Activated CD4-positive, alpha-beta memory T cell treated with anti-CD3 and anti-CD28 coated beads, Interleukin-2, amount 10 ng/mL, durations not matched to agents 7 days and 5 days (primary cell): ENCODE measurements around the gene SERPINB6. TPM values are rescaled to one million over a fixed set of nuclear protein-coding genes. Genes with fewer than 3 reads are reported as not detected.
"Not testable (repeated sequence)": the region's sequence is repeated elsewhere in the genome, so short reads cannot be mapped to it uniquely, and the experiment has no call there.

Experiments
- CTCF ChIA-PET: fragments of 350-600 bp; sonication (Branson Sonifier 250); formaldehyde crosslinking; loops from one replicate; lab custom pipeline; 2021; ENCODE audit warnings: antibody characterized with exemption, inconsistent platforms; lab: Charles Lee
- POLR2A ChIA-PET: fragments of 350-600 bp; sonication (Branson Sonifier 250); formaldehyde crosslinking; loops from one replicate; lab custom pipeline; 2021; ENCODE audit warnings: antibody characterized with exemption; lab: Charles Lee
- DNase-seq: peaks from one replicate; pipeline ENCODE4 v3.0.0-alpha.2; 2020
- H3K27ac Mint-ChIP-seq: one replicate; pipeline ENCODE4 v1.8.0; 2021; ENCODE audit warnings: mild to moderate bottlenecking, mixed read lengths
- H3K27me3 Mint-ChIP-seq: one replicate; pipeline ENCODE4 v1.8.0; 2021; ENCODE audit warnings: mixed read lengths
- H3K36me3 Mint-ChIP-seq: one replicate; pipeline ENCODE4 v1.8.0; 2021; ENCODE audit warnings: low read depth, mixed read lengths
- H3K4me1 Mint-ChIP-seq: one replicate; pipeline ENCODE4 v1.8.0; 2021; ENCODE audit warnings: mixed read lengths
- H3K4me3 Mint-ChIP-seq: one replicate; pipeline ENCODE4 v1.8.0; 2021; ENCODE audit warnings: mild to moderate bottlenecking, mixed read lengths
- H3K9me3 Mint-ChIP-seq: one replicate; pipeline ENCODE4 v1.8.0; 2021; ENCODE audit warnings: mixed read lengths
- total RNA-seq, 2 experiments: library from RNA; stranded (reverse); gene quantifications; one replicate each; pipeline ENCODE4 v1.2.3, GENCODE V29; 2021

SERPINB6 gene
- total RNA-seq, 2 experiments from 2014 or later, result 19.8 to 20.1 TPM

GRCh38 chr6:2911171-2911570 is 60.2 kb downstream of the SERPINB6 start:
- POLR2A ChIA-PET, result interaction anchor here (0.7 to 1.4 kb wide), 9 partner anchors 8 to 78 kb away, joined by 3 to 6 read pairs (median 5); partner anchors contain the start of genes SERPINB1 and SERPINB9
- Mint-ChIP-seq H3K4me1 (peaks cover 22% of the 10 kb centered on the region), H3K36me3 (no peaks in the 10 kb centered on the region), H3K9me3 (no peaks in the 10 kb centered on the region), H3K27ac (no peak overlapping the region), H3K4me3 (no peak overlapping the region), H3K27me3 (no peaks in the 10 kb centered on the region)
- CTCF ChIA-PET, result interaction anchor here (0.7 to 2.0 kb wide), 16 partner anchors 10 to 120 kb away, joined by 3 to 62 read pairs (median 4); partner anchors contain the start of gene SERPINB1
- no peak for DNase-seq

DNA sequence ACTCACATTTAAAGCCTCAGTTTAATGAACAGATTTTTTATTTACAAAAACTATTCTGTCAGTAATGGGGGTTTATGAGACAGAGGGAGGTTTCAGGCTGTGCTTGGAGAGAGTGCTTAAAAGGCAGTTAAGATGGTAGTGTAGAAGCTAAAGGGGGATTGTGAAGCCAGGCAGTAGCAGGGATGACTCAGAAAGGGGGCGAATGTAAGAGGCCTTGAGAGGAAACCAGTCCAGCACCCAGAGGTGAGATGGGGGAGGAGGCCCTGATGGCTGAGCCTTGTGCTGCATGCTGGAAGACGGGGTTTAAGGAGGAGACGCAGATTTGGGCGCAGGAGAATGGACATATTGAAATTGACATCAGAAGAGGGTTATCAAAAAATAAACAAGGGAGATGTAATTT is 61.6 kb downstream of the SERPINB6 start:
- ChIA-PET POLR2A (no interaction called here), CTCF (interaction anchor here (1.2 kb wide), 1 partner anchor 64 kb away, joined by 6 read pairs; no protein-coding TSS in a partner anchor)
- Mint-ChIP-seq H3K4me1 (peaks cover 22% of the 10 kb centered on the region), H3K9me3 (no peaks in the 10 kb centered on the region), H3K36me3 (no peaks in the 10 kb centered on the region), H3K4me3 (no peak overlapping the region), H3K27ac (no peak overlapping the region), H3K27me3 (no peaks in the 10 kb centered on the region)
- DNase-seq, result no peak

DNA sequence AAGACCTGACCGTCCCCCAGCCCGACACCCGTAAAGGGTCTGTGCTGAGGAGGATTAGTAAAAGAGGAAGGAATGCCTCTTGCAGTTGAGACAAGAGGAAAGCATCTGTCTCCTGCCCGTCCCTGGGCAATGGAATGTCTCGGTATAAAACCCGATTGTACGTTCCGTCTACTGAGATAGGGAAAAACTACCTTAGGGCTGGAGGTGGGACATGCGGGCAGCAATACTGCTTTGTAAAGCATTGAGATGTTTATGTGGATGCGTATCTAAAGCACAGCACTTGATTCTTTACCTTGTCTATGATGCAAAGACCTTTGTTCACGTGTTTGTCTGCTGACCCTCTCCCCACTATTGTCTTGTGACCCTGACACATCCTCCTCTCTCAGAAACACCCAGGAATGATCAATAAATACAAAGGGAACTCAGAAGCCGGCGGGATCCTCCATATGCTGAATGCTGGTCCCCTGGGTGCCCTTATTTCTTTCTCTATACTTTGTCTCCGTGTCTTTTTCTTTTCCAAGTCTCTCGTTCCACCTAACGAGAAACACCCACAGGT is 62.2 kb downstream of the SERPINB6 start:
- H3K4me3 Mint-ChIP-seq, result not testable (repeated sequence)

GRCh38 chr6:2908516-2908915 is 62.9 kb downstream of the SERPINB6 start:
- H3K27me3 Mint-ChIP-seq, H3K9me3 Mint-ChIP-seq, DNase-seq, H3K36me3 Mint-ChIP-seq, H3K27ac Mint-ChIP-seq, CTCF ChIA-PET, H3K4me3 Mint-ChIP-seq, POLR2A ChIA-PET: not testable (repeated sequence)
- peaks cover 22% of the 10 kb centered on the region for H3K4me1 Mint-ChIP-seq

More for the DNA sequence above, 62.2 kb downstream of the SERPINB6 start:
- DNase-seq, H3K27ac Mint-ChIP-seq, H3K27me3 Mint-ChIP-seq, H3K9me3 Mint-ChIP-seq, POLR2A ChIA-PET, H3K36me3 Mint-ChIP-seq: not testable (repeated sequence)
- CTCF ChIA-PET, result interaction anchor here (1.2 kb wide), 1 partner anchor 63 kb away, joined by 6 read pairs; no protein-coding TSS in a partner anchor
- H3K4me1 Mint-ChIP-seq, result peaks cover 22% of the 10 kb centered on the region

DNA sequence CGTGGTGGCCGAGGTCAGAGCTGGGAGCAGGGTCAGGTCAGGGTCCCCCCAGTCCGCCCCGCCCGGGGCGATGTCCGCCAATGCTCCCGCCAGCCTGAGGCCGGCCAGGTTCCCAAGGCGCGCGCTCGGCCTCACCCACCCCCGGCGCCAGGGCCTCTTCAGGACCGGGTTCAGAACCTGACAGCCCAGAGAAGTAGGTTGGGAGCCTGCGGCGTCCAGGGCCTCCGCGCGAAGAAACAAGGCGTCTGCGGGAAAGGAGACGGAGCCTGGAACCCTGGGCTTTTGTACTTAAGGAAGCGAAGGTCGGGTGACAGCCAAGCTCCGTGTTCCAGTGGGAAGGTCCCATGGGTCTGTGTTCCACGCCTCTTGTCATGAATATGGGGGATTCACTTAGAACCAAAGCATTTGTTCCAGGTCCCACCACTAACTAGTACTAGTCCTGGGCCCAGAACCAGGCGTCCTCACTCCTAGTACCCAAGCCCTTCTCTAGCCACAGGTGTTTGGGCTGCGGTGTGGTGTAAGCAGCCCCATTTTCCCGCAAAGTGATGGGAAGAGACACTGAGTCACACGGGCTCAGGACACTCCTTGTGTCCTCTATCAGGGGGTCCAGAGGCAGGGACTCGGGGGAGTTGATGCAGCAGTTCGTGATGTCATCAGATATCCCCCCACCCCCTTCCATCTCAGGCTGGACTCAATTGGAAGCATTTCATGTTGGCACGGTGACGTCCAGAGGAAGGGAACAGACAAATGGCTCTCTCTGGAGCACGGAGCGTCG is 67.8 kb downstream of the SERPINB6 start:
- peak overlapping the region; percentile 99 for H3K4me3 Mint-ChIP-seq
- peaks cover 47% of the 10 kb centered on the region for H3K4me1 Mint-ChIP-seq
- peaks cover 41% of the 10 kb centered on the region for H3K36me3 Mint-ChIP-seq
- not testable (repeated sequence) for H3K27ac Mint-ChIP-seq, DNase-seq, H3K27me3 Mint-ChIP-seq, H3K9me3 Mint-ChIP-seq
- CTCF ChIA-PET, result interaction anchor here (1.8 kb wide), 1 partner anchor 57 kb away, joined by 10 read pairs; no protein-coding TSS in a partner anchor
- POLR2A ChIA-PET, result interaction anchor here (0.7 to 2.0 kb wide), 10 partner anchors 8 to 57 kb away, joined by 3 to 11 read pairs (median 5); no protein-coding TSS in a partner anchor

GRCh38 chr6:2901645-2902502 is 69.5 kb downstream of the SERPINB6 start:
- Mint-ChIP-seq H3K4me1 (peaks cover 52% of the 10 kb centered on the region), H3K27ac (peak overlapping the region; percentile 82), H3K4me3 (peak overlapping the region; percentile 99), H3K36me3 (peaks cover 58% of the 10 kb centered on the region)
- ChIA-PET CTCF (interaction anchor here (0.6 to 2.0 kb wide), 10 partner anchors 10 to 56 kb away, joined by 3 to 10 read pairs (median 4); no protein-coding TSS in a partner anchor), POLR2A (interaction anchor here (0.8 to 4.4 kb wide), 13 partner anchors 9 to 88 kb away, joined by 3 to 30 read pairs (median 6); no protein-coding TSS in a partner anchor)
- not testable (repeated sequence) for H3K27me3 Mint-ChIP-seq, DNase-seq, H3K9me3 Mint-ChIP-seq

DNA sequence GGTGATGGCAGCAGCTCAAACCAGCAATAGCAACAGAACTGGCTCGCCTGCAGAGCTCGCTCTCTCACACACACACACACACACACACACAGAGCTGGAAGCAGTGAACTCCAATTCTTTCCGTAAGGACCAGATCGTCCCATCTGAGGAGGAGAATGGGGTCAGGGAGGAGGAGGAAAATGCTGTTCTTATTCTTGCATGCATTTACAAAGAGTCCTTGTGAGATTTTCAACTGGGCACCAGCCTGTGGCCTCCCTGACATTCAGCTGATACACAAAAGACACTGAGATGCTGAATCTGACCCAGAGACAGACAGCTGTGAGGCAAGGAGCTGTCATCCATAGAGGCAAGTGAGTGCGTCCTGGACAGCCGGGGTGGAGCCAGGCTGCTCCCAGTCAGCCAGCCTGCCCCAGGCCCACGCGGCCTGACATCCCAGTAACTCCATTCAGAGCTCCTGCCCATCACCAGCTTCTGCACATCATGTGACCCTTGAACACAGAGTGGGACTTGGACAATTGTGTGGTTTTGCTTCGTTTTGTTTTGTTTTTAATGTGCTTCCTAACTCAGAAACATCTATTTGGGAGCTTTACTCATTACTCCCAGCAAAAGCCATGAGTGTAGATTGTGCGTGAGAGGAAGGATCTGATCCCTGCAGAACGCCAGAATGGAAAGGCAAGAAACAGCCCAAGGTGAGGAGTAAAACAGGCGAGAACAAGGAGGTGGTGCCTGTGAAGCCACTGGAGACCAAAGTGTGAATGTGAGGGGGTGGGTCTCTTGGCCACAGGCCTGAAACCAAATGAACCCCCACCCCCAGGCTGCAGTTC is 70.3 kb downstream of the SERPINB6 start:
- ChIA-PET POLR2A (interaction anchor here (0.7 to 4.4 kb wide), 15 partner anchors 10 to 89 kb away, joined by 3 to 30 read pairs (median 5); no protein-coding TSS in a partner anchor), CTCF (interaction anchor here (0.9 to 2.0 kb wide), 11 partner anchors 10 to 135 kb away, joined by 3 to 10 read pairs (median 4); partner anchors contain the start of genes SERPINB1 and WRNIP1)
- H3K27me3 Mint-ChIP-seq, result peaks cover 3% of the 10 kb centered on the region
- peaks cover 55% of the 10 kb centered on the region for H3K4me1 Mint-ChIP-seq
- H3K27ac Mint-ChIP-seq, result peak overlapping the region; percentile 82
- peak overlapping the region; percentile 99 for H3K4me3 Mint-ChIP-seq
- no peaks in the 10 kb centered on the region for H3K9me3 Mint-ChIP-seq
- DNase-seq, result no peak
- H3K36me3 Mint-ChIP-seq, result peaks cover 63% of the 10 kb centered on the region

DNA sequence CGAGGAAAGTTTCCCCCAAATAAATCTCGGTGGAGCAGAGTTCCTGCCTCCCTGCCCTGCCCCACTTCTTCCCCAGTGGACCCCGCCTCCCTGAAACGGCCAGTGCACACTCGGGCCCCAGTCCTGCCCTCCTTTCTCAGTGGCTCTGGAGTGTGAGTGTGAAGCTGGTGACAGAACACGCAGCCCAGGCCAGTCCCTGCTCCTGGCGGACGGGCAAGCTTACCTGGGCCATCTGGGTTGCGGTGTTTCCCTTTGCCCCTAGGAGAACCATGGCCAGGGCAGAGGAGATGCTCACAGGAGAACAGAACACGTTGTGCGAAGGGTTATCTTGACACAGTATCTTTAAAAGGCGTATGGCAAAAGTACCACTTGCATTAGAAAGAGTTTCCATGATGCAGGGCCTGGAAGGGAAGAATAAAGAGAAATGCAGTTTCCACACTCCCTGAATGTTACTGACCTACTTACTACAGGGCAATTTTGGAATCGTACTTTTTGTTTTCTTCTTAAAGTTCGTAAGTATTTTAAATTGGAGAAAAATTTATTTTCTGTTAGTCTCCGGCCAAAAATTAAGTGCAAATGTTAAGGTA is 71.1 kb downstream of the SERPINB6 start:
- CTCF ChIA-PET, result interaction anchor here (0.9 to 2.0 kb wide), 10 partner anchors 9 to 135 kb away, joined by 3 to 10 read pairs (median 4); partner anchors contain the start of genes SERPINB1 and WRNIP1
- Mint-ChIP-seq H3K27ac (peak overlapping the region; percentile 82), H3K27me3 (peaks cover 3% of the 10 kb centered on the region), H3K36me3 (peaks cover 69% of the 10 kb centered on the region), H3K9me3 (no peaks in the 10 kb centered on the region), H3K4me3 (peak overlapping the region; percentile 99), H3K4me1 (peaks cover 57% of the 10 kb centered on the region)
- POLR2A ChIA-PET, result interaction anchor here (0.8 to 4.4 kb wide), 16 partner anchors 9 to 90 kb away, joined by 3 to 30 read pairs (median 5); no protein-coding TSS in a partner anchor
- DNase-seq, result no peak

DNA sequence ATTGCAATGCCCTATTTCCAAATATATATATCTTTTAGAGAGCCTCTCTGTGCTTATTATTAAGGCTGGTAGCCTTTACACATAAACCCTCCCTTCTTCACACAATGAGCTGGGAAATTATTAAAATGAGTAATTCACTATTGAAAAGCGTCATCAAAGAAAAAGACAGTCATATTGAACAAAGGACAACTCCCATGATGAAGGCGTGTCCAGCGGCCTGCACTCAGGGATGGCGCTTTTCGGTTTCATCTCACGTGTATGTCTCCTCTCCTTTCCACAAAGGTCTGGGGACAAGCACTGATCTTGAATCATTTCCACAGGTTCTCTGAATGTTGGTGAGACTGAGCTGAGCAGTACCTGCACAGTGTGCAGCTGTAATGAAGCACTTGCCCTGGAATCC is 71.8 kb downstream of the SERPINB6 start:
- Mint-ChIP-seq H3K4me1 (peaks cover 59% of the 10 kb centered on the region), H3K27me3 (peaks cover 3% of the 10 kb centered on the region), H3K9me3 (no peaks in the 10 kb centered on the region), H3K4me3 (peak overlapping the region; percentile 99), H3K36me3 (peaks cover 76% of the 10 kb centered on the region), H3K27ac (peak overlapping the region; percentile 82)
- DNase-seq, result peak; percentile 55
- POLR2A ChIA-PET, result interaction anchor here (1.1 to 4.4 kb wide), 14 partner anchors 8 to 90 kb away, joined by 3 to 30 read pairs (median 5); partner anchors contain the start of gene SERPINB1
- CTCF ChIA-PET, result interaction anchor here (0.9 to 2.8 kb wide), 8 partner anchors 8 to 134 kb away, joined by 3 to 17 read pairs (median 6); partner anchors contain the start of genes SERPINB1 and WRNIP1
